Measurements from ENCODE around the gene FHAD1.
"Not testable (repeated sequence)": the region's sequence is repeated elsewhere in the genome, so short reads cannot be mapped to it uniquely, and the experiment has no call there.

The FHAD1 gene

DNA sequence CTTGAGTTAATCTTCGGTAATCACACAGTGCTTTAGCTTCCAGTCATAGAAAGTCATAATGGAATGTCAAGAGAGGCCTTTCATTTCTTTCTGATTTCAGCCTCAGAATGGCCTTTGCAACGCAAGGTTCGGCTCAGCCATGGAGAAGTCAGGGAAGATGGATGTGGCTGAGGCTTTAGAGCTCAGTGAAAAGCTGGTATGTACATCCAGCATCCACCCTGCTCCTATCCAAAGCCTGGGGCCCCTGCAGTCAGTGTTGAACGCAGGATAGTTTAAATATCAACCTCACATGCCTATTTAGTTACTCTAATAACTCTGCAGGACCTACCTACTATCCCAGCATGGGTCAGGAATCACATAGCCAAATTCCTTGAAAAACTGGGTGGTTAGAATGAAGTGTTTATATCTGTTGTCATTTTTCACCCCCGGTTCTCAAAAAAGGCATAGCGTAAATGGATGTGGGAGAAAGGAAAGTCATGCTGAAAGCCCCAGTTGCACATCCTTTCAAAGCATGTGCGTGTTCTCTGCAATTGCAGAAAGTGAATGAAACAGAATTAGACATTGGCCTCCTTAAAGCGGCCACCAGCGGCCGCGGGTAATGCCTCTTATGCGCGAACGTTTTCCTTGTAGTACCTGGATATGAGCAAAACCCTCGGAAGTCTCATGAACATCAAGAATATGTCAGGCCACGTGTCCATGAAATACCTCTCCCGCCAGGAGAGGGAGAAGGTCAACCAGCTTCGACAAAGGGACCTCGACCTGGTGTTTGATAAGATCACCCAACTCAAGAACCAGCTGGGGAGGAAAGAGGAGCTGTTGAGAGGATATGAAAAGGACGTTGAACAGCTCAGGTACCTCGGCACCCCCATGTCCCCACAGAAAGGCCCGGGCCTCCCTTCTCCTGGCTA is 133.8 kb downstream of the FHAD1 start:
- no peak for DNase-seq

DNA sequence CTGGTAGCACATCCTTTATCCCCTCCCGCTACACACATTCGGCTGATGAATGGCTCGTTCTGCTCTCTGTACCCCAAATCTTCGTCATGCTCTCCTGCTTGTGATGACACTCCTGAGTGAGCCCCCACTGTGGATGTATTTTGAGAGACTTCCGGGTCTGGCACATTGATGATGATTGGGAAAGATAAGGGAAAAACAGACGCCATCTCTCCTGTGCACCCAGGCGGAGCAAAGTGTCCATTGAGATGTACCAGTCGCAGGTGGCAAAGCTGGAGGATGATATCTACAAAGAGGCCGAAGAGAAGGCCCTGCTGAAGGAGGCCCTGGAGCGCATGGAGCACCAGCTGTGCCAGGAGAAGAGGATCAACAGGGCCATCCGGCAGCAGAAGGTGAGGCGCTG is 134.8 kb downstream of the FHAD1 start:
- no peak for DNase-seq

- no peak for DNase-seq
Measured at GRCh38 chr1:15382601-15383518, 135.8 kb downstream of the FHAD1 start.

- no peak for DNase-seq
Measured at GRCh38 chr1:15383810-15384209, 136.8 kb downstream of the FHAD1 start.

DNA sequence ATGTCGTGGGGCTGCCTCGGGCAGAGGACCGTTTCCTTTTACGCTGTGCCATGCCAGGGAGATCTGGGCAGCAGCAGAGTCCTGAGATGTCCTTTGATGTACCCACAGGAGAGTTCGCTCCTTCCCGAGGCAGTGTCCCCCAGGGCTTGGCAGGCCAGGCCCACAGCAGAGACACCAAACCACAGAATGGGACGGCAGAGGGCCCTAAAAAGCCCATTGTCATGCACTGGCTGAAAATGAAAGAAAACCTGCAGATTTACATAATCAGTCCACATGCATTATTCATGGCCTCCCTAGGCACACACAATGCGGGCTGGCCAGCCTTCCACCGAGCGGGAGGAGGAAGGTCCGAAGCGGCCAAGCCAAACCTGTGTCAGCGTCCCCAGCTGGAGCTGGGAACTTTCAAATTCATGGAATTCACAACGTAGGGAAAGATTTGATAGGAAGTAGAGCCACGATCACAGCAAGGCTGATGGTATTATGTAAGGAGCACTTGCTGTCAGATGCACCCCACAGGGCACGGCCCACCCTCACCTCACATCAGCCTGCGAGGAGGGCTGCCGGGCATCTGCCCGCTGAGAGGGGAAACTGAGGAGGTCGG is 137.4 kb downstream of the FHAD1 start:
- no peak for DNase-seq

DNA sequence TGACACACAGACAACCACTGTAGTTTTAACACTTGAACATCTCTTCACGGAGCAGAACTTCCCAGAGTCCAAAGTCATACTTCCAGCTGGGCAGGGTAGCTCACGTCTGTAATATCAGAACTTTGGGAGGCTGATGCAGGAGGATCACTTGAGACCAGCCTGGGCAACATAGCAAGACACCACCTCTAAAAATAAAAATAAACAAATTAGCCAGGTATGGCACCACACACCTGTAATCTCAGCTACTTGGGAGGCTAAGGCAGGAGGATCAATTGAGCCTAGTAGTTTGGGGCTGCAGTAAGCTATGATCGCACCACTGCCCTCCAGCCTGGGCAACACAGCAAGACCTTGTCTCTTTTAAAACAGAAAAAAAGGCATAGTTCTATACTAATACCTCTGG is 138.4 kb downstream of the FHAD1 start:
- no peak for DNase-seq

GRCh38 chr1:15386164-15386749 is 139.2 kb downstream of the FHAD1 start:
- DNase-seq, result no peak

- no peak for DNase-seq
Measured at GRCh38 chr1:15388201-15388880, 141.3 kb downstream of the FHAD1 start.

GRCh38 chr1:15389828-15390227 is 142.8 kb downstream of the FHAD1 start:
- DNase-seq, result not testable (repeated sequence)

- no peak for DNase-seq
Measured at GRCh38 chr1:15390667-15391066, 143.6 kb downstream of the FHAD1 start.

- DNase-seq, result no peak
Measured at GRCh38 chr1:15391366-15391765, 144.3 kb downstream of the FHAD1 start.

DNA sequence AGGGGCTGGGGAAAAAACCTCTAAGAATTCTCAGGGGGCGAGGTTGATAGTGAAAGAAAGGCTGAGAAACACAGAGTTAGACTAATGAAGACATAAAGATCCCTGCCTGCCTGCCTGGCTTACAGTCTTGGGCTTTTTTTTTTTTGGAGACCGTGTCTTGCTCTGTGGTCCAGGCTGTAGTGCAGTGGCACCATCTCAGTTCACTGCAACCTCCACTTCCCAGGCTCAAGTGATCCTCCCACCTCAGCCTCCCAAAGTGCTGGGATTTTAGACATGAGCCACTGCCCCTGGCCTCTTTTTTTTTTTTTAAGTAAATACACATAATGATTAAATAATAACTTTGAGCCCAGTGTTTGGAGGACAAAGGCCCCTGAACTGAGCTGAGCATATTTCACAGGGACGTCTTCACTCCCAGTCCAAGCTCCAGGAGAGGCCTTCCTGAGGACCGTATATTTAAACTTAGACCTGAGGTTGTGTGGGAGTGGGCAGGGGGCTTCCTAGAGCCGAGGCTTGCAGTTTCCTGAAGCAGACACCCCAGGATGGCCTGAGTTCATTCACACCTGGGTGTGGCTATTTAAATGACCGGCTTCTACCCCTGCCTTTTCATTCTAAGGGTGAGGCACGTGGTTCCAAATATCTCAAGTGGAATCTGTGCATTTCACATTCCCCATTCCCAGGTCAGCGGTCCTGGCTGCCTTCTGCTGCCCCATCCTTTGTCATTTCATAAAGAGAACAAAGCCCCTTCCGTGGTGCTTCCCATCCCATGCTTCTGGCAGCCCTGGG is 146.6 kb downstream of the FHAD1 start:
- no peak for DNase-seq

GRCh38 chr1:15394258-15394690 is 147.3 kb downstream of the FHAD1 start:
- DNase-seq, result no peak

DNA sequence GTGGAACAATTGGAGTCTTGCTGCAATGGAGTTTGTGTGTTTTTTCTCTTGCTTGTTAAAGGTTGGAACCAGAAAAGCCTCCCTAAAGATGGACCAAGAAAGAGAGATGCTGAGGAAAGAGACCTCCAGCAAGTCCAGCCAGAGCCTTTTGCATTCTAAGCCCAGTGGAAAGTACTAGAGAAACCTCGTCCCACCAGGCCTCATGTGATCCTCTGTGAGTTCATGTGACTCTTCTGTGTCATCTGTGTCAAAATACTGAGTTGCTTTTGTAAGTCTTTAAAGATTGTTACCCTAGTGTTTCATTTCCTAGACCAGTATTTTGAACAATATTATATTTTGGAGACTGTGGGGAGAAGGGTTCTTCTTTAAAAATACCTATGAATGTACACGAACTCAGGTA is 150.2 kb downstream of the FHAD1 start:
- DNase-seq, result no peak

DNA sequence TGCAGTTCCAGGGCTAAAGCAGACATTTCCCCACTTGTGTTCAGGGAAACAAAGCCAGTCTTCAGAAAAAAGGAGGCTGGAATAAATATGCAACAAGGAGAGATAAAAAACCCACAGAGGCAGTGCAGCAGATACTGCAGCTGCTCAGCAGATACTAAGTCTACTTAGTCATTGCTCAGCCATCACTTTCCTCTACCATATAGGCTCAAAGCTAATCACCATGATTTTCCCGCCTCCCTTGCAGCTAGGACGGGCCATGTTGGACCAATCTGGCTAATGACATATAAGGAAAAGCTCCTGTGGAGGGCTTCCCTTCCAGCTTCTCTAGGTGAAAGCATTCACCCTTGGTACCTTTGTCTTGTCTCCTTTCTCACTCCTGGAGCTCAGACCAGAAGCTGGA is 152.7 kb downstream of the FHAD1 start:
- DNase-seq, result no peak

- DNase-seq, result peak; percentile 6
Measured at GRCh38 chr1:15400627-15401026, 153.6 kb downstream of the FHAD1 start.

DNA sequence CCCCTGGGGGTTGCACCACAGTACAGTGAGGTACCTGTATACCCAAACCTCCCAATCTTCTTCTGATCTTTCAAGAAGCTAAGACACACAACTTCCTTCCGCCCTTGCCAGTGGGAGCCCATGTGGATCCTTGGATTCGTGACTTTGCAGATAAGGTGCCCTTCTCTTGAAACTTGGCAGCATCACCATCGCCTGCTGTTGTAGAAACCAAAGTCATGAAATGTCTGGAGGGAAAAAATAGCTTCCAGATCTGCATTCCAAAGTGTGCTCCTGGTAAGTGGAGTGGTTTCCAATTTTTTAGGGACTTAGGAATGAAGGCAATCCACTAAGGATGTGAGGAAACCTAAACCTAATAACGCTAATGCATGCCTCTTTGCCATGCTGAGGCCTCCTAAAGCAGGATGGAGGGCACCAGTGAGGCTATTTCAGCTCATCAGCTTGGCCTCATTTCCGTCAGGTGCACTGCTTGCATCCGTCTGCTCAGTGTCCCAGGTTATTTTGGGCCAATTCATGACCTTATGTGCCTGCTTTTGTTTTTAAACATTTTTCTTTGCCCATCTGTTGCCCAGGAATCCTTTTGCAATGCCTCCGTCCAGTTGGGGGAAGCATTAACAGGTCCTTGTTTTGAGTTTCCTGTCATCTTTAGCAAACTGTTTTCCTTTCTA is 154.5 kb downstream of the FHAD1 start:
- no peak for DNase-seq

DNA sequence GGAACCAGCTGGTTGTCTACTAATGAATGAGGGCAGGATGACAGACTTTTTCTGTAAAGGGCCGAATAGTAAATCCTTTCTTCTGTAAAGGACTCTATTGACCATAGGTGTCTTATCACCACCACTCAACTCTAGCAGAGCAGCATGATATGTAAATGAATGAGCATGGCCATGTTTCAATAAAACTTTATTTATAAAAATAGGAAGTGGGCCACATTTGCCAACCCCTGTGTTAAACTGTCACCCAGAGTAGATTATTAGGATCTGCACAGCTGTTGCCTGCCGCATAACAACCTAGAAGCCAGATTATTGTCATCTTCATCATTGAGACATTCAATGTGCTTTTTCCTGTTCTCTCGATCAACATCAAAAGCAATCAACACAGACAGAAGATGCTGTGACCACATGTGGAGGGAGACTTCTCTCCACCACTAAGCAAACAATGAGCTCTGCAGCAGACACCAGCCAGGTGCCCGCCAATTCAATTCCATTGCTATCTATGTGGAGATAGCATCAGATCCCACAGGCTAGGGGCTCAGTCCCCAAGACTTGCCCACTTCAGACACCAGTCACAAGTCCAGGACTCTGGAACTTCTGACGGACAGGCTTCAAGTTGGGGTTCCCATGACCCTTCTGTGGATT is 155.9 kb downstream of the FHAD1 start:
- DNase-seq, result no peak

DNA sequence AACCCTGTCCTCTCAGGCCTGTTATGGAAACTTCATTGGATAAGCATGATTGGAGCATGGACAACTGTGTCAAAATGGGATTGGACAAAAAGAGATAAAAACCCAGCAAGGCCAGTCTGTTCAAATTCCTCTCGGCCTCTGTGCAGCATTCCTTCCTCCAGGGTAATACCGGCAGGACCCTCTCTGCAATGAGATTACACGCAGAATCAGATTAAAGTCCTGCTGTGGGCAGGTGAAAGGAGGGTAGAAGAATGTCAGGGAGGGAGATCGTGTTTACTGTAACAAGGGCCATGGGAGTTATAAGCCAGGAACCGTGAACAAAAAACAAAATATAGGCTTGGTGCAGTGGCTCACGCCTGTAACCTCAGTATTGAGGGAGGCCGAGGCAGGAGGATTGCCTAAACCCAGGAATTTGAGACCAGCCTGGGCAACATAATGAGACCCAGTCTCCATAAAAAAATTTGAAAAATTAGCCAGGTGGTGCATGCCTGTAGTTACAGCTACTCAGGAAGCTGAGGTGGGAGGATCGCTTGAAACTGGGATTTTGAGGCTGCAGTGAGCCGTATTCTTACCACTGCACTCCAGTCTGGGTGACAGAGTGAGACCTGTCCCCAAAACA is 157.0 kb downstream of the FHAD1 start:
- no peak for DNase-seq
